Ishikawa (cell line): ENCODE data around the gene PLEKHN1.

Experiments used
- CEBPB ChIP-seq: IDR thresholded peaks from 2 replicates; pipeline ENCODE4 v1.6.1; 2012
- CREB1 ChIP-seq: IDR thresholded peaks from 2 replicates; pipeline ENCODE4 v1.6.1; 2012; ENCODE audit warnings: low read depth
- EGR1 ChIP-seq: IDR thresholded peaks from 2 replicates; pipeline ENCODE4 v1.6.1; 2012
- FOXM1 ChIP-seq: IDR thresholded peaks from 2 replicates; pipeline ENCODE4 v1.6.1; 2012; ENCODE audit warnings: low read depth, borderline replicate concordance
- MAX ChIP-seq: IDR thresholded peaks from 2 replicates; pipeline ENCODE4 v1.6.1; 2012
- RAD21 ChIP-seq: IDR thresholded peaks from 2 replicates; pipeline ENCODE4 v1.6.1; 2012; ENCODE audit warnings: low read depth
- REST ChIP-seq: IDR thresholded peaks from 2 replicates; pipeline ENCODE4 v1.6.1; 2012; ENCODE audit warnings: low read depth, mild to moderate bottlenecking
- TEAD4 ChIP-seq: IDR thresholded peaks from 2 replicates; pipeline ENCODE4 v1.6.1; 2012
- YY1 ChIP-seq: IDR thresholded peaks from 2 replicates; pipeline ENCODE4 v1.6.1; 2012; ENCODE audit warnings: low read depth
- ZBTB7A ChIP-seq: IDR thresholded peaks from 2 replicates; pipeline ENCODE4 v1.6.1; 2012; ENCODE audit warnings: low read depth

GRCh38 chr1:980137-980571 lies 13.9 kb downstream of the PLEKHN1 start:
- TF ChIP-seq MAX, result no peak
- no peak for TF ChIP-seq YY1
- no peak for TF ChIP-seq CEBPB
- no peak for TF ChIP-seq RAD21
- TF ChIP-seq ZBTB7A, result no peak
- TF ChIP-seq REST, result no peak
- TF ChIP-seq EGR1, result no peak
- TF ChIP-seq FOXM1, result no peak
- no peak for TF ChIP-seq TEAD4
- TF ChIP-seq CREB1, result no peak
